ENCODE data around the gene EXD3. TPM values are rescaled to one million over a fixed set of nuclear protein-coding genes. Genes with fewer than 3 reads are reported as not detected.

EXD3 gene
- total RNA-seq, 1 donor from 2014 or later, result 10.8 TPM

- no peaks in the 10 kb centered on the region for H3K27me3 ChIP-seq (ENCODE audit: control insufficient read depth, insufficient read depth, low read length)
- TF ChIP-seq, protein P1, sequence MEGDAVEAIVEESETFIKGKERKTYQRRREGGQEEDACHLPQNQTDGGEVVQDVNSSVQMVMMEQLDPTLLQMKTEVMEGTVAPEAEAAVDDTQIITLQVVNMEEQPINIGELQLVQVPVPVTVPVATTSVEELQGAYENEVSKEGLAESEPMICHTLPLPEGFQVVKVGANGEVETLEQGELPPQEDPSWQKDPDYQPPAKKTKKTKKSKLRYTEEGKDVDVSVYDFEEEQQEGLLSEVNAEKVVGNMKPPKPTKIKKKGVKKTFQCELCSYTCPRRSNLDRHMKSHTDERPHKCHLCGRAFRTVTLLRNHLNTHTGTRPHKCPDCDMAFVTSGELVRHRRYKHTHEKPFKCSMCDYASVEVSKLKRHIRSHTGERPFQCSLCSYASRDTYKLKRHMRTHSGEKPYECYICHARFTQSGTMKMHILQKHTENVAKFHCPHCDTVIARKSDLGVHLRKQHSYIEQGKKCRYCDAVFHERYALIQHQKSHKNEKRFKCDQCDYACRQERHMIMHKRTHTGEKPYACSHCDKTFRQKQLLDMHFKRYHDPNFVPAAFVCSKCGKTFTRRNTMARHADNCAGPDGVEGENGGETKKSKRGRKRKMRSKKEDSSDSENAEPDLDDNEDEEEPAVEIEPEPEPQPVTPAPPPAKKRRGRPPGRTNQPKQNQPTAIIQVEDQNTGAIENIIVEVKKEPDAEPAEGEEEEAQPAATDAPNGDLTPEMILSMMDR (IDR thresholded peaks at IDR 0.05; ENCODE audit: insufficient read depth, low read length, severe bottlenecking), result no peak
- no peak overlapping the region for H3K4me3 ChIP-seq (ENCODE audit: low read depth, low read length)
- no peak for DNase-seq (ENCODE audit: low read depth)
- no peaks in the 10 kb centered on the region for H3K36me3 ChIP-seq (ENCODE audit: control insufficient read depth, insufficient read depth, low read length)
- no peak for FAIRE-seq
Observed at GRCh38 chr9:137352511-137353222, 70.3 kb downstream of the EXD3 start.

GRCh38 chr9:137351781-137352501 lies 71.0 kb downstream of the EXD3 start:
- DNase-seq (ENCODE audit: low read depth) (no peak), FAIRE-seq (no peak)
- Histone ChIP-seq H3K27me3 (ENCODE audit: control insufficient read depth, insufficient read depth, low read length) (no peaks in the 10 kb centered on the region), H3K36me3 (ENCODE audit: control insufficient read depth, insufficient read depth, low read length) (no peaks in the 10 kb centered on the region), H3K4me3 (ENCODE audit: low read depth, low read length) (no peak overlapping the region)
- TF ChIP-seq, protein P1 (IDR thresholded peaks at IDR 0.05; ENCODE audit: insufficient read depth, low read length, severe bottlenecking), result no peak

GRCh38 chr9:137350696-137351584 lies 72.0 kb downstream of the EXD3 start:
- Histone ChIP-seq H3K27me3 (ENCODE audit: control insufficient read depth, insufficient read depth, low read length) (no peaks in the 10 kb centered on the region), H3K4me3 (ENCODE audit: low read depth, low read length) (no peak overlapping the region), H3K36me3 (ENCODE audit: control insufficient read depth, insufficient read depth, low read length) (no peaks in the 10 kb centered on the region)
- DNase-seq (ENCODE audit: low read depth), result no peak
- TF ChIP-seq, protein P1 (IDR thresholded peaks at IDR 0.05; ENCODE audit: insufficient read depth, low read length, severe bottlenecking), result no peak
- no peak for FAIRE-seq

DNA sequence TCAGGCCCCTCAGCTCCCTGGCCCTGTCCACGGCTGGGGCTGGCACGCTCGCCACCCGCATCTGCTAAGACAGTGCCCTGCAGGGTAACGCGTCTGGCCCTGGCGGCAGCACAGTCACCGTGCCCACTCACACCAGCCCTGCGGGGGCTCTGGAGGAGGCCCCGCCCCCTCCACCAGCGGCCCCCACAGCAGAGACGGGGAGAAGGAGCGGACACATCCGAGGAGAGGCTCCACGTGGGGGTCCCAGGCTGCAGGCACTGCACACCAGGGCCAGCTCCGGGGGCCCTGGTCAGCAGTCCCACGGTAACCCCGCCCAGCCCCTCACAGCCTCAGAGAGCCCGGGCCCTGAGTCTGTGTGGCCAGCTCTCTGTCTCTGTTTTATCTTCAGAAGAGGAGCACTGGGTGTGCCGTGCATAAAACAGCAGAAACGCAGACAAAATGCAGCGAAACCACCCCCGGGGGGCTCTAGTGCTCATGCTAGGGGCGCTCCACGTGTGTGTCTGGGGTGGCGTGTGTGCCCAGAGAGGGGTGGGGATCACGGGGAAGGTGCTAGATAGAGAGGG lies 73.4 kb downstream of the EXD3 start:
- DNase-seq (ENCODE audit: low read depth) (no peak), FAIRE-seq (no peak)
- no peaks in the 10 kb centered on the region for H3K36me3 ChIP-seq (ENCODE audit: control insufficient read depth, insufficient read depth, low read length)
- TF ChIP-seq, protein P1 (IDR thresholded peaks at IDR 0.05; ENCODE audit: insufficient read depth, low read length, severe bottlenecking), result no peak
- H3K27me3 ChIP-seq (ENCODE audit: control insufficient read depth, insufficient read depth, low read length), result no peaks in the 10 kb centered on the region
- no peak overlapping the region for H3K4me3 ChIP-seq (ENCODE audit: low read depth, low read length)

- H3K27me3 ChIP-seq (ENCODE audit: control insufficient read depth, insufficient read depth, low read length), result no peaks in the 10 kb centered on the region
- no peak for DNase-seq (ENCODE audit: low read depth)
- no peak overlapping the region for H3K4me3 ChIP-seq (ENCODE audit: low read depth, low read length)
- no peak for FAIRE-seq
- no peaks in the 10 kb centered on the region for H3K36me3 ChIP-seq (ENCODE audit: control insufficient read depth, insufficient read depth, low read length)
- TF ChIP-seq, protein P1 (IDR thresholded peaks at IDR 0.05; ENCODE audit: insufficient read depth, low read length, severe bottlenecking), result no peak
Observed at GRCh38 chr9:137348769-137349470, 74.0 kb downstream of the EXD3 start.

Measured in bronchial epithelial cell (primary cell).